Measurements from ENCODE around the gene RABGAP1L. TPM values are rescaled to one million over a fixed set of nuclear protein-coding genes. Genes with fewer than 3 reads are reported as not detected.

RABGAP1L gene
- total and polyA plus RNA-seq, 2 donors (not counting 3 experiments of a cell fraction or from before 2014, with no cell fraction given), result 6.4 to 22.2 TPM

DNA sequence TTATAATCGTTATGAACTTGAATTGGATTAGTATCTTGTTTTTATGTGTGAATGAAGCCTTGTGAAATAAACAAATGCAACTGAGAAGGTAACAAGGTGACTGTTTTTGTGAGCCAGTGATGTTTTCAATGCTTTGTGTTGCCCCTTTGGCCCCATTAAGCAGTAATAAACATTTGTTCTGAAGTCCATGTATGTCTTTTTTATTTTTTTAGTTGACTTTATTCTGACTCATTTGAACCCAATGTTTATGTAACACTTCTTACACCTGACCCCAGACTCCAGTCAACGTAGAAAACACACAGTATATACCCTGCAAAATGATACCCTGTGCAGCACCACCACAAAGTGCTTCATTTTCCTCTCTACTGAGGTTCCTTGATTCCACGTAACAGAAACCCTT, 835.8 kb downstream of the RABGAP1L start:
- Histone ChIP-seq H3K9me3 (replicated peaks; ENCODE audit: control insufficient read depth, insufficient read depth, low read length) (no peaks in the 10 kb centered on the region), H3K4me3 (replicated peaks in 1 of 3; ENCODE audit: insufficient read depth in 1 of 3, low read depth in 1 of 3, low read length in 3 of 3) (no peak overlapping the region), H3K27ac (ENCODE audit: insufficient read depth, low read depth, low read length) (no peak overlapping the region), H3K4me1 (ENCODE audit: control insufficient read depth, extremely low read depth, insufficient read depth, low read length) (peaks cover 45% of the 10 kb centered on the region), H4K20me1 (replicated peaks; ENCODE audit: control insufficient read depth, extremely low read depth, insufficient read depth, low read length) (no peaks in the 10 kb centered on the region), H3K36me3 (ENCODE audit: control insufficient read depth in 2 of 2, extremely low read depth in 1 of 2, insufficient read depth in 2 of 2, low read length in 2 of 2) (no peaks in the 10 kb centered on the region), H3K9me1 (replicated peaks; ENCODE audit: control insufficient read depth, extremely low read depth, insufficient read depth, low read length) (no peaks in the 10 kb centered on the region), H3K27me3 (ENCODE audit: control insufficient read depth in 2 of 2, insufficient read depth in 2 of 2, low read length in 2 of 2) (no peaks in the 10 kb centered on the region), H3K79me2 (ENCODE audit: control insufficient read depth, insufficient read depth, low read length) (peaks cover 2% of the 10 kb centered on the region), H2AFZ (ENCODE audit: low read depth, low read length) (no peak overlapping the region), H3K9ac (replicated peaks; ENCODE audit: extremely low read depth, insufficient read depth, low read length) (no peak overlapping the region), H3K4me2 (ENCODE audit: insufficient read depth, low read length) (peak overlapping the region; percentile 8)
- intact Hi-C loops (cut with micrococcal nuclease), result loop anchor here (5.0 kb wide), 1 partner anchor 1128 kb away; the partner anchor contains the start of genes GAS5 and ZBTB37
- CTCF ChIA-PET, result interaction anchor here (6.1 kb wide), 1 partner anchor 11 kb away, joined by 50 read pairs; no protein-coding TSS in a partner anchor
- POLR2A ChIA-PET, result interaction anchor here (0.6 kb wide), 1 partner anchor 28 kb away, joined by 4 read pairs; no protein-coding TSS in a partner anchor
- DNase-seq (ENCODE audit: low read depth, low spot score) (peak; percentile 69), FAIRE-seq (no peak)
- no peak for TF ChIP-seq GATA2 (IDR thresholded peaks at IDR 0.05; ENCODE audit: insufficient read depth, insufficient read length, low read depth, low read length)
- TF ChIP-seq FOS (IDR thresholded peaks at IDR 0.05; ENCODE audit: borderline replicate concordance, insufficient read depth, low read length), result peak; percentile 45
- BruUV-seq (replicated peaks), result no TSS peak
- dilution Hi-C loops (cut with MboI; ENCODE audit: extremely low pct_ligation_motif_present, low sequenced_read_pairs), result no loop called here

DNA sequence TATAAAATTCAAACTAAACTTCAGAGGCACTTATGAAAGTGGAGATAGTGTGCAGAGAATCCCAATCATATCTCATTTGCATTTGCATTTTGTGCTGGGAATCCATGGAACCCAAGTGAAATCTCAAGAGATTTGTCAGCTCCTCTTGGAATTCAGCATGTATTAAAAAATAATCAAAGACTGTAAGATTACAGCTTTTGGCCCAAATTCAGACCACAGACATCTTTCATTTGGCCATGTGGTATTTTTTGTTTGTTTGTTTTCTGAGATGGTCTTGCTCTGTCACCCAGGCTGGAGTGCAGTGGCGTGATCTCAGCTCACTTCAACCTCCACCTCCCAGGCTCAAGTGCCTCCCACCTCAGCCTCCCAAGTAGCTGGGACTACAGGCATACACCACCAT, 836.6 kb downstream of the RABGAP1L start:
- H3K4me1 ChIP-seq (ENCODE audit: control insufficient read depth, extremely low read depth, insufficient read depth, low read length), result peaks cover 41% of the 10 kb centered on the region
- no peaks in the 10 kb centered on the region for H3K36me3 ChIP-seq (ENCODE audit: control insufficient read depth in 2 of 2, extremely low read depth in 1 of 2, insufficient read depth in 2 of 2, low read length in 2 of 2)
- no peak overlapping the region for H3K27ac ChIP-seq (ENCODE audit: insufficient read depth, low read depth, low read length)
- H3K27me3 ChIP-seq (ENCODE audit: control insufficient read depth in 2 of 2, insufficient read depth in 2 of 2, low read length in 2 of 2), result no peaks in the 10 kb centered on the region
- H3K9me1 ChIP-seq (replicated peaks; ENCODE audit: control insufficient read depth, extremely low read depth, insufficient read depth, low read length), result no peaks in the 10 kb centered on the region
- dilution Hi-C loops (cut with MboI; ENCODE audit: extremely low pct_ligation_motif_present, low sequenced_read_pairs) (no loop called here), intact Hi-C loops (cut with micrococcal nuclease) (loop anchor here (5.0 kb wide), 1 partner anchor 1129 kb away; the partner anchor contains the start of genes GAS5 and ZBTB37)
- ChIA-PET POLR2A (no interaction called here), CTCF (interaction anchor here (0.6 to 6.1 kb wide), 4 partner anchors 12 to 151 kb away, joined by 3 to 50 read pairs (median 3); no protein-coding TSS in a partner anchor)
- FAIRE-seq (no peak), DNase-seq (ENCODE audit: low read depth, low spot score) (no peak)
- peaks cover 10% of the 10 kb centered on the region for H3K79me2 ChIP-seq (ENCODE audit: control insufficient read depth, insufficient read depth, low read length)
- TF ChIP-seq JUN (IDR thresholded peaks at IDR 0.05; ENCODE audit: borderline replicate concordance, insufficient read depth, insufficient read length, low read depth), result no peak
- TF ChIP-seq, protein P1, sequence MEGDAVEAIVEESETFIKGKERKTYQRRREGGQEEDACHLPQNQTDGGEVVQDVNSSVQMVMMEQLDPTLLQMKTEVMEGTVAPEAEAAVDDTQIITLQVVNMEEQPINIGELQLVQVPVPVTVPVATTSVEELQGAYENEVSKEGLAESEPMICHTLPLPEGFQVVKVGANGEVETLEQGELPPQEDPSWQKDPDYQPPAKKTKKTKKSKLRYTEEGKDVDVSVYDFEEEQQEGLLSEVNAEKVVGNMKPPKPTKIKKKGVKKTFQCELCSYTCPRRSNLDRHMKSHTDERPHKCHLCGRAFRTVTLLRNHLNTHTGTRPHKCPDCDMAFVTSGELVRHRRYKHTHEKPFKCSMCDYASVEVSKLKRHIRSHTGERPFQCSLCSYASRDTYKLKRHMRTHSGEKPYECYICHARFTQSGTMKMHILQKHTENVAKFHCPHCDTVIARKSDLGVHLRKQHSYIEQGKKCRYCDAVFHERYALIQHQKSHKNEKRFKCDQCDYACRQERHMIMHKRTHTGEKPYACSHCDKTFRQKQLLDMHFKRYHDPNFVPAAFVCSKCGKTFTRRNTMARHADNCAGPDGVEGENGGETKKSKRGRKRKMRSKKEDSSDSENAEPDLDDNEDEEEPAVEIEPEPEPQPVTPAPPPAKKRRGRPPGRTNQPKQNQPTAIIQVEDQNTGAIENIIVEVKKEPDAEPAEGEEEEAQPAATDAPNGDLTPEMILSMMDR (IDR thresholded peaks at IDR 0.05; ENCODE audit: extremely low read depth in 1 of 2, insufficient read depth in 1 of 2, low read depth in 1 of 2, low read length in 2 of 2), result no peak
- TF ChIP-seq EZH2 (IDR thresholded peaks at IDR 0.05; ENCODE audit: borderline replicate concordance, low read depth, low read length, severe bottlenecking), result no peak
- TF ChIP-seq POLR2A (IDR thresholded peaks at IDR 0.05; ENCODE audit: low read depth, low read length), result no peak
- no peak for TF ChIP-seq POLR2AphosphoS5 (IDR thresholded peaks at IDR 0.05; ENCODE audit: insufficient read depth, low read depth, low read length)
- no peak for TF ChIP-seq FOS (IDR thresholded peaks at IDR 0.05; ENCODE audit: borderline replicate concordance, insufficient read depth, low read length)
- TF ChIP-seq, protein P2, sequence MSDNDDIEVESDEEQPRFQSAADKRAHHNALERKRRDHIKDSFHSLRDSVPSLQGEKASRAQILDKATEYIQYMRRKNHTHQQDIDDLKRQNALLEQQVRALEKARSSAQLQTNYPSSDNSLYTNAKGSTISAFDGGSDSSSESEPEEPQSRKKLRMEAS (IDR thresholded peaks at IDR 0.05; ENCODE audit: insufficient read depth, insufficient read length), result no peak
- no peaks in the 10 kb centered on the region for H3K9me3 ChIP-seq (replicated peaks; ENCODE audit: control insufficient read depth, insufficient read depth, low read length)
- H3K4me2 ChIP-seq (ENCODE audit: insufficient read depth, low read length), result no peak overlapping the region
- BruUV-seq (replicated peaks), result no TSS peak
- no peak overlapping the region for H3K9ac ChIP-seq (replicated peaks; ENCODE audit: extremely low read depth, insufficient read depth, low read length)
- H2AFZ ChIP-seq (ENCODE audit: low read depth, low read length), result no peak overlapping the region
- no peaks in the 10 kb centered on the region for H4K20me1 ChIP-seq (replicated peaks; ENCODE audit: control insufficient read depth, extremely low read depth, insufficient read depth, low read length)
- H3K4me3 ChIP-seq (replicated peaks in 1 of 3; ENCODE audit: insufficient read depth in 1 of 3, low read depth in 1 of 3, low read length in 3 of 3), result no peak overlapping the region

Data from endothelial cell of umbilical vein (primary cell).